GM19240 (cell line): ENCODE data around the gene CCDC34.
"Not testable (repeated sequence)": the region's sequence is repeated elsewhere in the genome, so short reads cannot be mapped to it uniquely, and the experiment has no call there.

Experiments used
- DNase-seq: peaks from one replicate; pipeline ENCODE4 v3.0.0; 2011; ENCODE audit warnings: low spot score; ENCODE audit not compliant: insufficient read length

Gene CCDC34

GRCh38 chr11:27363576-27364117 is 632 bp upstream of the CCDC34 start:
- no peak for DNase-seq

DNA sequence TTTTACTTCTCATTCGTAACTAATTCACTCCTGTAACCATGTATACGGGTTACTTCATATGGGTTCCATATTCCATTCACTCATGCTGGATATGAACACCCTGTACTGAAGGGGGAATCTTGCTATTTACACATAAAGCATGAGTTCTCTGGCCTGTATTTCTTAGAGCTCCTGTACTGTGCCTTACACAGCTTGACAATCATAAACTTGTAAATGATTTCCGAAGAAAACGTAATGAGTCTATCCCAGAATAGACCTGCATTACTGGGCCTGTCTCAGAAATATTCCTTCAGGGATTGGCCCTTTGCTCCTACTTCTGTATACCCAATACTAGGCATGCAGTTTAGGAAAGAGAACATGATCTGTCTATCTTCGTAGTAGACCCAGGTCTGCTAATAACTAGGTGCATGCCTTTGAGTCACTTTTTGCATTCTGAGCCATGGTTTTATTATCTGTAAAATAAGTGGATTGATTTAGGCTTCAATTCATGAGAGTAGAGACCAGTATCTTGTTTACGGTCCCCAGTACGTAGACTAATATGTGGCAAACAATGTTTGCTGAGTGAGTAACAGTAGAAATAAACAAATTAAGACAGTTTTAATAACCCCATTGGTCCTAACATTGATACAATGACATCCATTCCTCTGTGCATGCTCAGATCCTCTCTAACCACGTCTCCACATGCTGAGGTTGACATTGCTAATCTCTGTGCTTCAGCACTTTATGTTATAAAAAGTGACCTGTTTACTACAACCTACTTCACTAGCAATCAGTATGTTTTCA is 1.2 kb downstream of the CCDC34 start:
- DNase-seq: no peak

DNA sequence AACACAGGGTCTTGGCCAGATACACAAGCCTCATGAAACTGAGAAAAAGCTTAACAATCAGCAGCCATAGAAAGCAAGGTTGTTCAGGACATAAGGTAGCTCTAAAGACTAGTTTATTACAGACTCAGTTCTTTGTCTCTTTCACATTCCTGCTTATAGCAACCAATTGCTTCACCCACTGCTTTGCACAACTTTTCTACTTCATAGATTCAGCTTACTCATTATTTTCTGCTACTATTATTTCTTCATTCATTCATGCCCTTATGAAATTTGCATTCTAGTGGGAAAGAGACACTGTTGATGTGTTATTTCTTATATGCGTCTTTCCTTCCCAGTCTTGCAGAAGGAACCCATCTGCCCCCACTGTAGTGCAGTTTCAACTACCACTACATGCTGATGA is 4.7 kb downstream of the CCDC34 start:
- no peak for DNase-seq

DNA sequence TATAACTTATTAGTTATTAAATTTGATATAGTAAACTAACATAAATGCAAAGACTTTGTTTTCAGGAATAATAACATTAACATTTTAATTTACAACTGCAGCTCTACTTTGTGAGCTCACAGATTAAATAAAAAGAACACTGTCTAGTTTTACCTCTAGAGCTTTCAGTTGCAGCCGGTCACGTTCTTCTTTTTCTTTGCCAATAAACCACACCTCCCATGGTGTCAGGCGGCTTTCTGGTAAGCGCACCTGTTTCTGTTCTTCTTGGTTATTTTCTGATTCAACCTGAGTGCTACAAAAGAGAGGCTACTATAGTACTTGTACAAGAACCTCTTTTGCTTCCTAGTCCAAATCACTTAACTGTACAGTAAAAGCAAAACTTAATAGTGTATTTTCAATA is 5.8 kb downstream of the CCDC34 start:
- DNase-seq: no peak

GRCh38 chr11:27356624-27357222 is 6.3 kb downstream of the CCDC34 start:
- no peak for DNase-seq

DNA sequence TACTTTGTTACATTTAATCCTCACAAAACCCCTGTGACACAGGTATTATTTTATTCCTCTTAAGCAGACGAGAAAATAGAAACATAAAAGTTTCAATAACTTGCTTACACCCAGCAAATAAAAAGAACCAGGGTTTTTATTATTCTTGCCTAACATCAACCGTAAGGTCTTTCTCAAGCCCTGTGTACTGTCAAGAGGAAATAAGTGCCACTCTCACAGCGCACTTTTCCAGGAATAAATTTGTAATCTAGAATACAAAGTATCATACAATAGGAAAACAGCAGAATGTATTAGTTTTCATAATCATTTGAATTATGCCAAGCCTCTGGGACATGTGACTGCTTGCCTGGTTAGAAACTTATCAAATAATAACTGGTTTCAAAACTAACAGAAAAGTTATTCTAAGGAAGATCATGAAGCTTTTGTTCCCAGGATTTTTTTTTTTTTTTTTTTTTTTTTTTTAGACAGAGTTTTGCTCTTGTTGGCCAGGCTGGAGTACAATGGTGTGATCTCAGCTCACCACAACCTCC is 7.4 kb downstream of the CCDC34 start:
- DNase-seq: no peak

GRCh38 chr11:27354359-27354965 is 8.6 kb downstream of the CCDC34 start:
- DNase-seq: no peak

GRCh38 chr11:27353593-27354358 is 9.2 kb downstream of the CCDC34 start:
- DNase-seq: no peak

GRCh38 chr11:27352781-27353180 is 10.2 kb downstream of the CCDC34 start:
- no peak for DNase-seq

DNA sequence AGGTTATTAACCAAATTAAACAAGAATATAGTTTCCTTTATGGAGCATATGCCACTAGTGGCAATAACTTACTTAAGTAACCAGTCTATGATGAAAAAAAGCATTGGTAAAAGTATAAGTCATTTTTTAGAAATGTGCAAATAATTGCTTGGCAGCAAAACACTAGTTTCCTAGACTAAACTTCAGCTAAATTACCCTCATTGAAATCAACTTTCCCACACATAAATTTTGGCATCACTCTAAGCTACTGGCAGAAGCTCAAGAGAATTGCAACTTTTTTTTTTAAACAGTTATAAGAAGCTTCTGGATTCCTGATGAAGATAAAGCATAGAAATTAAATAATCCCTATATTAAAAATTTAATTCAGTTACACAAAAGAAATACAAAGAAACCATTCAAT is 12.5 kb downstream of the CCDC34 start:
- no peak for DNase-seq

GRCh38 chr11:27349919-27350318 is 13.1 kb downstream of the CCDC34 start:
- no peak for DNase-seq

- DNase-seq: no peak
Observed at GRCh38 chr11:27348340-27348873, 14.6 kb downstream of the CCDC34 start.

- DNase-seq: no peak
Observed at GRCh38 chr11:27347359-27348339, 15.4 kb downstream of the CCDC34 start.

DNA sequence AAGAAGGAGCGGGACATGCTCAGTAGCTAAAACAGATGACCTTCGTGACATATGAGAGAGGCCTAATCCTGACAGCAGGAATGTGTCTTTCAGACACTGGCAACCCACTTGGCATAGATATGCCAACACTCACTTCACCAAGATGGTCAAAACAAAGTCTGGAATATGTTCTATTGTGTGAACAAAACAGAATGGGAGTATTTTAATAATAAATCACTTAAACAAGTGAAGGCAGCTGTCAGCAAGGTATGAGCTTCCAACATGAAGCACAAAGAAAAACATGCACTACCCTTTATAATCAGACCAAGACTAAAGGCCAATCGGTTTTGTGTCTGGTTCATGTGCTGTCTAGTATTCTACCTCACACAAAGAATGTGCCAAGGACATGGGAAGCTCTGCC is 23.1 kb downstream of the CCDC34 start:
- no peak for DNase-seq

GRCh38 chr11:27334764-27335163 is 28.3 kb downstream of the CCDC34 start:
- not testable (repeated sequence) for DNase-seq

GRCh38 chr11:27331981-27332380 is 31.0 kb downstream of the CCDC34 start:
- DNase-seq: no peak

- DNase-seq: no peak
Observed at GRCh38 chr11:27330633-27331270, 32.3 kb downstream of the CCDC34 start.

DNA sequence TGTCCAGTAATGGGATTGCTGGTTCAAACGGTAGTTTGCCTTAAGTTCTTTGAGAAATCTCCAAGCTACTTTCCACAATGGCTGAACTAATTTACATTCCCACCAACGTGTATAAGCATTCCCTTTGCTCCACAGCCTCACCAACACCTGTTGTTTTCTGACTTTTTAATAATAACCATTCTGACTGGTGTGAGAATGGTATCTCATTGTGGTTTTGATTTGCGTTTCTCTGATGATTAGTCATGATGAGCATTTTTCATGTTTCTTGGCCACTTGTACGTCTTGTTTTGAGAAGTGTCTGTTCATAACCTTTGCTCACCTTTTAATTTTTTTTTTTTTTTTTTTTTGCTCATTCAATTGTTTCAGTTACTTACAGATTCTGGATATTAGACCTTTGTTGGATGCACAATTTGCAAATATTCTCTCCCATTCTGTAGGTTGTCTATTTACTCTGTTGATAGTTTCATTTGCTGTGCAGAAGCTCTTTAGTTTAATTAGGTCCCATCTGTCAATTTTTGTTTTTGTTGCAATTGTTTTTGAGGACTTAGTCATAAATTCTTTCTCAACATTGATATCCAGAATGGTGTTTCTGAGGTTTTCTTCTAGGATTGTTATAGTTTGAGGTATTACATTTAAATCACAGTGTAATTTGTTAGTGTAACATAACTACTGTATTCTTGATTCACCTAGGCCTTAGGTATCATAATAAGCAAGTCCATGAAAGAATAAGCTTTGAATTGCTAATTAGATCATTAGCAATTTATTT is 33.0 kb downstream of the CCDC34 start:
- DNase-seq: no peak

- DNase-seq: no peak
Observed at GRCh38 chr11:27328614-27329013, 34.4 kb downstream of the CCDC34 start.
